Gastrocnemius medialis (tissue), 4 donors: ENCODE results near the gene RALGPS2.

Source experiments
- POLR2A ChIP-seq, 2 donors: fragments of 450-650 bp; IDR thresholded peaks; one replicate each; pipeline ENCODE4 v1.6.1; 2017; ENCODE audit warnings: antibody characterized with exemption in 2 of 2, mild to moderate bottlenecking in 2 of 2, moderate library complexity in 2 of 2
- TF ChIP-seq, protein P1 (sequence below), 5 experiments: fragments of 450-650 bp in 3 of 5; fragments of 200-600 bp in 2 of 5; sonication (generic) in 2 of 5; IDR thresholded peaks in 4 of 5; conservative IDR thresholded peaks in 1 of 5; 1 replicate in 4 of 5; 2 replicates in 1 of 5; pipeline ENCODE4 v1.5.1; 2016 to 2019; ENCODE audit warnings: antibody characterized with exemption in 5 of 5, mild to moderate bottlenecking in 3 of 5, moderate library complexity in 3 of 5

DNA sequence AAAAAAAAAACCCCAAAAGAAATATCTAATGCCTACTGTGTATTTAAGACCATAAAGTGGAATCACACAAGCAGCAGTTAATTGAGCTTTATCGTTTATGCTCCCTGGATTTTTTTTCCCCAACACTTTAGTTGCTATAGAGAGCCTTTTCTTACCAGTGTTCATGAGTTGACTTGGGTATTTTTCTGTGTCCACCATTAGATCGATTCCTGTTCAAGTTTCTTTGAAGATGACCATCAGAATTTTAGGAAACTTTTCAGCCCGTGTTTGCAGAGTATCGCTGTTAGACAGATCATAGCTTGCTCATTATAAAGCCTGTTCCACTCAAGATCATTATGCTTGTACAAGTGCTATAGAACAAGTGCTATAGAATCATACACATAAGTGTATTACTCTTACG lies 1.5 kb downstream of the RALGPS2 start:
- TF ChIP-seq, protein P1, sequence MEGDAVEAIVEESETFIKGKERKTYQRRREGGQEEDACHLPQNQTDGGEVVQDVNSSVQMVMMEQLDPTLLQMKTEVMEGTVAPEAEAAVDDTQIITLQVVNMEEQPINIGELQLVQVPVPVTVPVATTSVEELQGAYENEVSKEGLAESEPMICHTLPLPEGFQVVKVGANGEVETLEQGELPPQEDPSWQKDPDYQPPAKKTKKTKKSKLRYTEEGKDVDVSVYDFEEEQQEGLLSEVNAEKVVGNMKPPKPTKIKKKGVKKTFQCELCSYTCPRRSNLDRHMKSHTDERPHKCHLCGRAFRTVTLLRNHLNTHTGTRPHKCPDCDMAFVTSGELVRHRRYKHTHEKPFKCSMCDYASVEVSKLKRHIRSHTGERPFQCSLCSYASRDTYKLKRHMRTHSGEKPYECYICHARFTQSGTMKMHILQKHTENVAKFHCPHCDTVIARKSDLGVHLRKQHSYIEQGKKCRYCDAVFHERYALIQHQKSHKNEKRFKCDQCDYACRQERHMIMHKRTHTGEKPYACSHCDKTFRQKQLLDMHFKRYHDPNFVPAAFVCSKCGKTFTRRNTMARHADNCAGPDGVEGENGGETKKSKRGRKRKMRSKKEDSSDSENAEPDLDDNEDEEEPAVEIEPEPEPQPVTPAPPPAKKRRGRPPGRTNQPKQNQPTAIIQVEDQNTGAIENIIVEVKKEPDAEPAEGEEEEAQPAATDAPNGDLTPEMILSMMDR (IDR thresholded peaks at IDR 0.05 in 4 of 5, conservative IDR thresholded peaks at IDR 0.05 in 1 of 5): no peak
- TF ChIP-seq POLR2A (IDR thresholded peaks at IDR 0.05): no peak
